RCC 7860 (cell line): ENCODE results near the gene LRRK2.
A peak's percentile ranks its signal among the peaks of the same experiment; 100 is the strongest.

Source experiments
- DNase-seq: peaks from one replicate; pipeline ENCODE4 v3.0.0-alpha.2; 2015; ENCODE audit warnings: low spot score
- FAIRE-seq: peaks from 2 replicates; lab custom pipeline; 2012; peaks lifted over from hg19 to GRCh38; lab: Jason Lieb, UNC

The LRRK2 gene

GRCh38 chr12:40224439-40225291, at the start of gene LRRK2:
TSS of gene LRRK2 (plus strand) at chr12:40224997. CDS start at chr12:40225132, 135 bp downstream.
- no peak for FAIRE-seq

DNA sequence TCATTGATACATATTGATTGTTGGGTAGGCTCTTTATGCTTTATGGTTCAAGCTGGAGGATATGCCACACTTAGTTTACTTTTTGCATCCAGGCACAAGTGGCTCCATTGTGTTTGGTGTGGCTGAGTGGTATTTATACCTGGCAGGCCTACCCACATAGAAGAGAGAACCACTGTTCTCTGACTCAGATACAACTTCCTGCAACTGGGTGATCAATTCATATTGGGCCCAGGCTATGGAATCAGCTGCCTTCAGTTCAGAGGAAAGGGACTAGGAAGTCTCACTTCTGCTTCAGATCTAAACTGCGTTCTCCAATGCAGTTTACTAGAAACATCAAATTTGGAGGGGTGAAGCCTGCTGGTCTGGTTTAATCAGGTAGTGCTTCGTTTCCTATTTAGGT, 49.8 kb upstream of the LRRK2 start:
- FAIRE-seq, result no peak
- no peak for DNase-seq

More at GRCh38 chr12:40224439-40225291, at the start of gene LRRK2:
- peak; percentile 14 for DNase-seq

DNA sequence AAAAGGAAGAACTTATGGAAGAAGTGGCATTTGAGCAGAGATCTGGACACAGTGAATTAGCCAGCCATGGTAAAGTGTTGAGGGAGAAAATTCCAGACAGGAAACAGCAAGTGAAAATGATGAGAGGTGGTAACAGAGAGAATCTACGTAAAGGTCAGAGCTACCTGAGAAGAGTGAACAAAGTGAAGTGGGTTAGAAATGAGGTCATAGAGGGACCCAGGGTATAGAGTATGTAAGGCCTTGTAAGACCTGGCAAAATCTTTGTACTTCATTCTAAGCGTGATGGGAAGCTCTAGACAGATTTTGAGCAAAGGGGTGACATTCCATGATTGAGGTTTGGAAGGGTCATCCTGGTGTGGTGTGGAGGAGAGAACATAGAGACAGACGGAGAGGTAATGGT, 49.3 kb upstream of the LRRK2 start:
- DNase-seq (no peak), FAIRE-seq (no peak)

- no peak for FAIRE-seq
Measured at GRCh38 chr12:40178701-40179100, 46.1 kb upstream of the LRRK2 start.

GRCh38 chr12:40181490-40181889, 43.3 kb upstream of the LRRK2 start:
- no peak for DNase-seq
- no peak for FAIRE-seq

More at GRCh38 chr12:40178701-40179100, 46.1 kb upstream of the LRRK2 start:
- DNase-seq, result no peak

DNA sequence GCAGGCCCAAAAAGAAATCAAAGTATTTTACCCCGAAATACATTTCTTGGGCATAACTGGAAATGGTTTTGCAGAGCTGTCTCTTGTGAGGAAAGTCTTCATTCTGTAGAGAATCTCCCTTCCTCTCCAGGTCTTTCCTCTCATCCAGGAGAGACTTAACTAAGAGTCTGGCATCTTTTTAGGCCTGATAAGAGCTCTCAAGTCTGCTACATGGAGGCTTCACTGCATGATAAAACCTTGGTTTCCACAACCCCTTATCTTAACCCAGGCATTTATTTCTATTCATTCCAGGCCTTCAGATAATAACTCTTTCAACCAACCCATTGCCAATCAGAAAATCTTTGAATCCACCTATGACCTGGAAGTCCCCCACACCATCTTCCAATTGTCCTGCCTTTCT, 41.1 kb upstream of the LRRK2 start:
- DNase-seq (no peak), FAIRE-seq (no peak)

DNA sequence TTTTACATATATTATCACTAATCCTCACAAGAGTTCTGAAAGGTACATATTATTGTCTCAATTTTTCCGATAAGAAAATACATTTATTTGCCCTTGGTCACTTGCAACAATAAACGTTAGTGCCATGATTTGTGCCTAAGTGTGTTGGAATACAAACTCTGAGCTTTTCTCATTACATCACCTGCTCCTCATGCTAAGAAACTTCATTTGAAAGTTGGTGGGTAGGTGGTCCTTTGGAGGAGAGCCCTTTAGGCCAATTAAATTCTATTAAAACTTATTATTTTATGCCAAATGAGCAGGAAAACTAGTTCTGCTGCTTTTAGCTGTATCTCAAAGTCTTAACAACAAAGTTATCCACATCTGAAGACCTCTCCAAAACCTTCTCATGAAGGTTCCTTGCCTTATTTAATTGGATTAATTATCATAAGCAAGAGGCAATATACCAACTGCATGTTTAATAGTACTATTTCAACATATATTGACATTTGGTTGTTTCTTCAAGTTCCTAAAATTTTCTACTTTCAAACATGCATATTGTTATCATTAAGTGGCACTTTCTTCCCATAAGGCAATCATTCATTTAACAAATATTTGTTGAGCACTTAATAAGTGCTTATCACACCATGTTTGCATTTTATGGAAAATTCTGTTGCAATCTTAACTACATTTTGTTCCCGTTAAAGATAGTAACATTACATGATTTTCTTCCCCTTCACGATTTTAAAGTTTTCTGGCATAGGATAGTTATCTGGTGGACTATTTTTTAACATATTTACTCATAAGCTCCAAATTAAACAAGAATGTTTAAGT, 40.1 kb upstream of the LRRK2 start:
- DNase-seq (no peak), FAIRE-seq (no peak)

- FAIRE-seq, result no peak
- DNase-seq, result no peak
Measured at GRCh38 chr12:40185303-40185693, 39.5 kb upstream of the LRRK2 start.

DNA sequence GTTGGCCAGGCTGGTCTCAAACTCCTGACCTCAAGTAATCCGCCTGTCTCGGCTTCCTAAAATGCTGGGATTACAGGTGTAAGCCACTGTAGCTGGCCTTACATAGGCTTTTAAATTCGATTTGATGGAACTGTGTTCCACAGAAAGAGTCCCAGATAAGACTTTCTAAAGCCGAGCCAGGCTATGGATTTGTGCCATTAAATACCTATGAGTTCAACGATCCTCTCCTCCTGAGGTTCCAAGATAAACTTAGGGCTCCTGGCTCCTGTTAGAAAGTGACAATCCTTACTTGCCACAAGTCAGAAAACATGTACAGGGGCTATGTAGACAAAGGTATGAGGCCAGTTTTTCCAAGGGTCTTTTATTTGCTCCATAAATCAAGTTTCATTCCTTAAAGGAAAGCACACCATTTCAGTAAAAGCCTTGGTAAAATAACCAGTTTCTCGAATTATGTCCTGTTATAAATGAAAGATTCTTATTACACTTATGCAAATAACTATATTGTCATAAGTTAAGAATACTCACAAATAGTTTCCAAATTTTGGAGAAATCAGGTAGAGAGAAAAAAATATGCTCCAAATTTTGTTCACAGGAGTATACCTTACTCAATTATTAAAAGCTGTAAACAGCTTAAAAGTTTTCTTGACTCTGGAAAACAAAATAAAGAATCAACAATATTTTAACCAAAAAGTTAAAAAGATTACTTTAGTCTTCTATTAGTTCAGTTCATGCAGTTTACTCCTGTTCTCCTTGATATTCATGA, 36.1 kb upstream of the LRRK2 start:
- no peak for FAIRE-seq
- no peak for DNase-seq

- DNase-seq (no peak), FAIRE-seq (no peak)
Measured at GRCh38 chr12:40192704-40193255, 32.0 kb upstream of the LRRK2 start.

DNA sequence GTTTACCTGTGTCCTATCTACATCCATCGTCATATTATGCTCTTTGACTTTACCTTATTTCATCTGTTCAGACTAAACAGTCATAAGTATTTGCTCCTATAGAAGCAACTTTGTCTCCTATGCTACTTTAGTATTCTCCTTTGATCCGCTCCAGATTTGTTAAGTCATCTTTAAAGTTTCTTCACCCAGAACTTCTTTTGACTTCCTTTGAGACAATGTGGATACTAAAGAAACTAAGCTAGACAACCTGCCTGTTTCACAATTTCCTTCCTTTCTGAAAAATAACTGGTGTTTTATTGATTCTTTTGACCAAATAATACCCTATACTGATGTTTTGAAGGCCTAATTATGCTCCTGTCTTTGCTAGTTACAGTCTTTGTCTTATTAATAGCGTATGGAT, 30.0 kb upstream of the LRRK2 start:
- FAIRE-seq (no peak), DNase-seq (no peak)

- FAIRE-seq, result no peak
- DNase-seq, result no peak
Measured at GRCh38 chr12:40197590-40197989, 27.2 kb upstream of the LRRK2 start.

DNA sequence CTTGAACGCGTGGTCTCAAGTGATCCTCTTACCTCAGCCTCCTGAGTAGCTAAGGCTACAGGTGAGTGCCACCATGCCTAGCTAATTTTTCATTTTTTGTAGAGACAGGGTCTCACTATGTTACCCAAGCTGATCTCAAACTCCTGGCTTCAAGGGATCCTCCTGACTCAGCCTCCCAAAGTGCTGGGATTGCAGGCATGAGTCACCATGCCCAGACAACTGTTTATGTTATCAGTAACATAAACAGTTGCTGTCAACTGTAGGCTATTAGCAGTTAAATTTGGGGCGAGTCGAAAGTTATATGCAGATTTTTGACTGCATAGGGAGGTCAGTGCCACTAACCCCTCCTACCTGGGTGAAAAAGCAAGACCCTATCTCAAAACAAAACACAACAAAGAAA, 26.2 kb upstream of the LRRK2 start:
- DNase-seq (no peak), FAIRE-seq (no peak)

DNA sequence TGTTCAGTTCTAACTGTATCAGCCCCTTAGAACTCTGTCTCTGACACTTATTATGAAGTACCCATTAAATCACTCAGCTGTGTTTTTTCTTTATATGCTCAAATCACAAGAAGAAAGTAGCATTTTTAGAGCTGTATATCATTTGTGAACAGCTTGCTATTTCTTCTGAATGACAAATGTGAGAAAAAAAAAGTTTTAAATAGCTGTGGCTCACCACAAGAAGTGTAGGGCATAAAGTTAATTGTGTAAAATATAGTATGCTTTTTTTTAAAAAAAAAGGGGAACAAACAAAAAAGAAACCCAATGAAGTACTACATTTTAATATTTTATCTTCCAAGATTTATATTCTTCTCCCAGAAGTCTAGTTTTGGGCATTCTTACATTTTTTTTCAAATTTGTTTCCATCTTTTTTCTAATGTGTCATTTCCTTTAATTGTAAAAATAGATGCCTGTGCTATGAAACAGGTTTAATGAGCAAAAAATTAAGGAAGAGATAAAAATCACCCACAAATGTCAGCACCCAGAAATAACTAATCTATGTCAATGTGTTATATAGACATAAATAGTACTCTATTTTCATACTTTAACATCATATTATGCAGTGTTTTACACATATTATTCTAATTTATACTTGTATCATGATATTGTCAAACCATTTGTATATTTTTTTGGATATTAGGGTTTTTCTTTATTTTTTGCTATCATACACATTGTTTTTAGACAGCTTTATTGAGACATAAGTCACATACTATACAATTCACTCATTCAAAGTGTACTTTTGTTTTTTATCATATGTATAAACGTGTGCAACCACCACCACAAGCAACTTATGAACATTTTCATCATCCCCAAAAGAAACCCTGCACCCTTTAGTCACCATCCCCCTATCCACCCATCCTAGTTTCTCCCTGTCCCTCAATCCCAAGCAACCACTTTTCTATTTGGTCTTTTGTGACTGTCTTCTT, 22.4 kb upstream of the LRRK2 start:
- no peak for DNase-seq
- no peak for FAIRE-seq

DNA sequence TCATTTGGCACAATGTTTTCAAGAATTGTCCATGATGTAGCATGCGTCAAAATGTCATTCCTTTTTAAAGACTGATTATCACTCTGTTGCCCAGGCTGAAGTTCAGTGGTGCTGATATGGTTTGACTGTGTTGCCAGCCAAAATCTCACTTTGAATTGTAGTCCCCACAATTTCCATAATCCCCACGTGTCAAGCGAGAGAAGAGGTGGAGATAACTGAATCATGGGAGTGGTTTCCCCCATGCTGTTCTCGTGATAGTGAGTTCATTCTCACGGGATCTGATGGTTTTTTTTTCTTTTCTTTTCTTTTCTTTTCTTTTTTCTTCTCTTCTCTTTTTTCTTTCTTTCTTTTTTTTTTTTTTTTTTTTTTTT, 21.8 kb upstream of the LRRK2 start:
- FAIRE-seq (no peak), DNase-seq (no peak)

DNA sequence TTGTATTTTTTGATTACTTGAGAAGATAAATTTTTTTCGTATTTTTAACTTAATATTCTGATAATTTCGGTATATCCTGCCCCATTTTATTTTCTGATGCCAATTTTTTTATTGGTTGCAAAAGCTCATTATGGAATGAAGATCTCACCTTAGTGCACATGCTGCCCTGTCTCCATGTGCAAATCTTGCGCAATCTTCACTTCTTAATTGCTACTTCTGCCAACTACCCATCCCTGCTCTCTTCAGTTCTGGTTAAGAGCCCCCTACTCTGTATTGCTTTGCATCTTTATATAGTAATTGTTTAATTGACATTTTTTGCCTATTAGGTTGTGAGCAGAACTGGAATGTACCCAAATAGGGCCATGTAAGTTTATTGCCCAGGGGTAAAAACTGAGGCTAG, 20.5 kb upstream of the LRRK2 start:
- DNase-seq (no peak), FAIRE-seq (no peak)

- FAIRE-seq, result no peak
Measured at GRCh38 chr12:40207551-40207950, 17.2 kb upstream of the LRRK2 start.

DNA sequence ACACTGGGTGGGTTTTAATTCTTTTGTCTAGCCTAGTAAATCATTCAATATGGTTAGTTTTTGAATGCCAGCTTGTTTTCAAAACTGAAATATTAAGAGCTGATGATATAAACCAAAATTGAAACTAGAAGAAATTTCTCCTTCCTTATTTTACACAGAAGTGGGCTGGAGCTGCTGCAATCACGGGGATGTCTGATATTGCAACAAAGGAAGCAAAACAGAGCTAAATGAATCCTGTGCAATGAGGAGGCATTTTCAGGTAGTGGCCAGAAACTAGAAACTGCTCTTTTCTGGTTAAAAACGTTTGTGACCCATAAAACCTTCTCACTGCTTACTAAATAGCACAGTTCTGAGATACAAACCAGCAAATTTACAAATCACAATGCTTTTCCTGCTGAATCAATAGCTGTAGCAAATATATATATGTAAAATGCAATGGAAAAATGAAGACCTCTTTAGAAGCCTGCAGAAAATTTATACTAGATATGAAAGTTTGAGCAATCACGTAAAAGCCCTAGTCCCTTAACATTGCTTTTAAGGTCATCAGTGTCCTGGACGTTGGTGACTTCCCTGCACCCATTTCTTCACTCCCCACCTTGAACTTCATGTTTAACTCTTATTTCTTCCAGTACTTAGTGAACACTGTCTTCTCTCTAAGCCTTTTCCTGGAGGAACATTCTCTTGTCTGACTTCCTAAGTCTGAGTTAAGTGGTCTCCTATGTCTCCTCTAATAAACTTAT, 15.9 kb upstream of the LRRK2 start:
- FAIRE-seq (no peak), DNase-seq (no peak)

More at GRCh38 chr12:40207551-40207950, 17.2 kb upstream of the LRRK2 start:
- DNase-seq, result no peak

DNA sequence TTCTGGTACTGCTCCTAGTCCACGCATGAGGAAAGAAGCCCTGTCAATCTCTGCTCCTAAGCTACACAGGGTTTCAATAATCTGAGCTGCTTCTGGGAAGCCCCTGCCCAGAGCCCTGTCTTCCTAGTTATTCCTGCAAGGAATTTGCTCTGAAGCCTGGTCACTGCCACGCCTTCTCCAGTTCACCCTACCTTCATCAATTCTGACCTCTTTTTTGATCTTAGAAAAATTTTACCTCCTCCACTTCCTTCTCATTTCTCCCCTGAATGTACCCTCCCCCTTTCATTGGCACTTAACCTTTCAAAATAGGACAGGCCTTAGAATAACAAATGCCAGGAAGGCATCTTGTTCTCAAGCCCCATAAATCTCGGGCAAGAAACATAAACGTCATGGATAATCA, 14.9 kb upstream of the LRRK2 start:
- FAIRE-seq (no peak), DNase-seq (no peak)
